Occipital lobe (tissue), 2 donors: Measurements from ENCODE around the gene ESPNL. TPM values are rescaled to one million over a fixed set of nuclear protein-coding genes. Genes with fewer than 3 reads are reported as not detected.

ENCODE experiments used
- DNase-seq: peaks from one replicate; lab custom pipeline; 2025; lab: John Stamatoyannopoulos, UW
- total RNA-seq: library from RNA; depleted of rRNA; stranded (reverse); fragments of >200 nt; gene quantifications from one replicate; pipeline ENCODE4 v1.2.3, GENCODE V29; 2014

ESPNL gene
- total RNA-seq, 1 donor from 2014 or later, result 0.16 TPM

DNA sequence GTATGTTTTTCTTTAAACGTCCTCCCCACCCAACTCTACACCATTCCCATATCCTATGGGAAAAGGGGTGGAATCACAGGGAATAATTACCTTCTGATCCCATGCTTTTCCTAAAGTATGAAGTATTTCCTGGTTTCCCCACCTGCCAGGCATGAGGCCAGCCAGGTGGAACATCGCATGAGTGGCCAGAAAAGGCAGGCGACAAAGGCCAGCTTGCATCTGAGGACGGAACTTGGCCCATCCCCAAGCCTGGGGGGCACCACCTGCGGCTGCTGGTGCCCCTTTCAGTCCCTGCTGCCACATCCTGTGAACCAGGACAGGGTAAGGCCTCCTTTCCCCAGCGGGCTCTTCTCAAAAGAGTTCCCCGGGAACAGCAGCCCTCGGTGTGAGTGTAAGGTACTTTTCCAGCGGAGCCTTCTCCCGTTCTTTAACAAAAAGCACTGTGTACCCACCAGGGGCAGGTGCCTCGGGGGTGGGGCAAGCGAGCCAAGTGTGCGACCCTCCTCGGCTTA is 57.4 kb downstream of the ESPNL start:
- no peak for DNase-seq

DNA sequence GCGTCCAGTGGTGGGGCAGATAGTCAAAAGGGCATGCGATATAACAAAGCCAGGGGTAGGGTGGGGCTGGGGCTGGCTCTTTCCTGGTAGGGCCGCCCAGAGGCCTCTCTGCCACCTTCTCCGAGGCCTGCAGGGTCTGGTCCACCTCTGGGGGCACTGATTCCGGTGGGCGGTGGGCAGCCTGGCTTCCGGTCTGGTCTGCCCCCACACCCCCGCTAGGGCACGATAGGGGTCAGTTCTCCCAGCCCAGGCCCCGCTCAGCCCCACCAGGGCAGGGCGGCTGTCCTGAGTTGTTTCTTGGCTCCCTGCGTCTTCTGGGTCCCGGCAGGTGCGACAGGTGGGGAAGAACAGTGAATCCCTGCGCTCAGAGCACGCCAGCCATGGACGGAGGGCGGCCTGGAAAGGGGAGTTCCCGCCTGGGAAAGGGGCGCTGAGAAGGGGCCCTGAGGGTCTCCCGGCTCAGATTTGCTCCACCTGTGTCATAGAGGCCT is 57.9 kb downstream of the ESPNL start:
- no peak for DNase-seq

DNA sequence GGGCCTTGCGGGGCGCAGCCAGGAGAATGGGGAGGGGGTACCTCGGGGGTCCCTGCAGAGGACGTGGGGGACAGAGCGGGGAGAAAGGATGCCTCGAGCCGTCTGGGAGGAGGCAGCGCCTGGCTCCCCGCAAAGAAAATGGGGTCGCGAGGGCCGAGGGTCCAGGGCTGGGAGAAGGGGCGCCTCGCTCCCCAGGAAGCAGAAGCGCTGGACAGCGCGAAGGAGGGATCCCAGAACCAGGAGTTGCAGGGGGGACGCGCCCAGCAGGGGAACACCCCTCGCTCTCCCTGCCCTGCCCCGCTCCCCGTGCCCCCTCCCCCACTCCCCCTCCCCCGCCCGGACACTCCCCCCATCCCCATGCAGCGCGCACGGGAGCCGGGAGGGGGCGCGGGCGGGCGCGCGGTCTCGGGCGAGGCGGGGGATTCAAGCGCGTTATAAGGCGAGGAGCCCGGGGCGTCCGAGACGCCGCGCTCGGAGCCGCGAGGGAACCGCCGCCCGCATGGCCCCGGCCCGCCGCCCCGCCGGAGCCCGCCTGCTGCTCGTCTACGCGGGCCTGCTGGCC is 58.5 kb downstream of the ESPNL start, which contains the start of gene ERFE:
Gene ERFE (plus strand): TSS at position 462 of the 562 bp plus-strand sequence. CDS start 38 bp downstream, at position 500.
- DNase-seq, result no peak

DNA sequence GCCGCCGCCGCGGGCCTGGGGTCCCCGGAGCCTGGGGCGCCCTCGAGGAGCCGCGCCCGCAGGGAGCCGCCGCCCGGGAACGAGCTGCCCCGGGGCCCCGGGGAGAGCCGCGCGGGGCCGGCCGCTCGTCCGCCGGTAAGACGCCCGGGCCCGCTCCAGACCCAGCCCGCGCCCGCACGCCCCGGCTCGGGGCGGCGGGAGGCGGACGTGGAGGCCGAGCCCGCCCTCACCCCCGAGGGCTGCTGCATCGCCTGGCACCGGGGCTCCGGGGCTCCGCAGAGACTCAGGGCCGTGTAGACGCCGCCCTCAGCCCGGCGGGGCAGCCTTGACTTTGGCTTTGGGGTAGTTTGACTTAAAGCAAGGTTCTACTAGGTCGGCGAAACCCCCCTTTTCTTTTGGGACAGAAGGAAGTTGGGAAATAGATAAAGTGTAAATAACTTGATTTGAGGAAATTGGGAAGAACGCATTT is 59.0 kb downstream of the ESPNL start:
- no peak for DNase-seq

DNA sequence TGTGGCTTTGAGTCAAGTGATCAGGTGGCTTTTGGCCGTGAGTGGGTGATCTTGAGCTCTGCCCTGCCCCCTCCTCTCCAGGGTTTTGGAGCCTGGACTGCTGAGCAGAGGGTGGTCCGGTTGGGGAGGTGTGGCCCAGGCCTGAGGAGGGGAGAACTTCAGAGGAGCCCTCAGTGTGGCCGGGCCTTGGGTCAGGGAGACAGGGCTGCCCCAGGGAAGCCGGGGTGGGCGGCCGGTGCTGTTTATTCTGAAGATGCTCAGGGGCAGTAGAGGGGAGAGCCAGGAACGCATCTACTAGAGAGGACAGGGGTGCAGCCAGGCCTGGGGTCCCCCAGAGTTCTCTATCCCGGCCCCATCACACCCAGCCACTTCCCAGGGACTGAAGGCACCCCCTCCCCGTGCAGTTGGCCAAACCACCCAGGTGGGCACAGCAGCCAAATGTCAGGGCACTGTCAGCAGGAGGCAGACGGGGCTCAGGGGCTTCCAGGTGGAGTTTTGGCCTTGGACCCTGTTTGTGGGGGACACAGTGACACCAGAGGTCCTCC is 59.6 kb downstream of the ESPNL start:
- no peak for DNase-seq

DNA sequence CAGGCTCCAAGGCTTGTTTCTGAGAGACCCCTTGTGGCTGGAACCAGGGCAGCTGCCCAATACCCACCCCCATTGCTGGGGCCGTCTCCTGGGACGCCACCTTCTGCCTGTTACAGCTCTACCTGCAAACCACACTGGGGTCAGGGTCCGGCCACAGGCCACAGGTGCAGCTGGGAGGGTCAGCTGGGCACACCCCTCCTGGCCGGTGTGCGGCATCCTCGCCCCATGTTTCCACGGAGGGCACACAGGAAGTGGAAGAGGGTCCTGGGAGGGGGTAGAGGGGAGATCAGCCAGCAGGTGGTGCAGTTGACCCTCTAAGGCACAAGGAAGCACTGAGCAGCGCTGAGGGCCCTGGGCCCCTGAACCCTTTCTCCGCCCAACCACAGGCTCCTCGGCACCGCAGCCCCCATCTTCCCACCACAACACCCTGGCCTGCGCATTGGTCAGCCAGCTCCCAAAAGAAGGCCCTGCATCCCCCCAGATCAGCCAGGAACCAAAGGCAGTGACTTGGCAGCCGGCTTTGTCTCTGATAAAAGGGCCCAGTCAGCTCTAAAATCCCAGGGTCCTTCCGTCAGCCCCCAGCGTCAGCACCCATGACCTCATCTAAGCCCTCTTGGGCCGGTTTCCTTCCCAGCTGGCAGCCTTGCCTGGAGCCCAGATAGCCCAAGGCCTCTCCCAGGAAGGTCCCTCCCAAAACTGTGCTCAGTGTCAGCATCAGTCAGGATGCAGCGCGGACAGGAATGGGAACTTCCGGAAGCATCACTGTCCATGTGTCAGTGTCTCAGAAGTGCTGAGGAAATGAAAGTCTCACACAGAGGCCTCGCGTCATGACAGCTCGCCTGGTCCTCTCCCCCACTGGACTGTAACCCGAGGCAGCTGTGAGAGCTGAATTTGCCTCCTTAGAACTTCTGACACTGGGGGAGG is 60.3 kb downstream of the ESPNL start:
- no peak for DNase-seq

DNA sequence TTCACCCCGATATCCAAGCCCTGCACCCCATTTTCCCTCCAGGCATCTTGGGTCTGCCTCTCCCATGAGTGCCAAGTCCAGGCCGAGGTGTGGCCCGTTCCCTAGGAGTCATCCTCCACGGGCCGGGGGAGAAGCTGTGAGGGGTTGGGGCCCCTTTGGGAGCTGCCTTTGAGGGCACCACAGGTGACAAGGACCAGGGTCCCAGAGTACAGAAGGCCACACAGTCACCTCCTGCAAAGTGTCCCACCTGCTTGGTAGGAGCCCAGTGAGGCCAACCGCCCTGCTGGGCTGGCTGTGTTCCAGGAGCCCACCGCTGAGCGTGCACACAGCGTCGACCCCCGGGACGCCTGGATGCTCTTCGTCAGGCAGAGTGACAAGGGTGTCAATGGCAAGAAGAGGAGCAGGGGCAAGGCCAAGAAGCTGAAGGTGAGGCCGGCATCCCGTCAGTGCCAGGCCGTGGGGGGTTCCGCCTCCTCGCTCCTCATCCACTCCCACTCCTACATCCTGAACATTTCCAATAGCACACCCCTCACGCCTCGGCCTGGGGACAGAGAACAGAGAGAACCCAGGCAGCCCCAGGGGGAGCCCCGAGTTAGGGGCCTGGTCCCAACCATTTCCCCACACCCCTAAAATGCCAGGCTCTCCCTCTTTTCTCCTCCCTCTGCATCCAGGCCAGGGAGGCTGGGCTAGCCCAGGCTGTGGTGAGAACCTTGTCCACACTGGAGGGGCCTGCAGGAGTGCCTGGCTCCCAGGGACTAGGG is 61.3 kb downstream of the ESPNL start:
- no peak for DNase-seq

DNA sequence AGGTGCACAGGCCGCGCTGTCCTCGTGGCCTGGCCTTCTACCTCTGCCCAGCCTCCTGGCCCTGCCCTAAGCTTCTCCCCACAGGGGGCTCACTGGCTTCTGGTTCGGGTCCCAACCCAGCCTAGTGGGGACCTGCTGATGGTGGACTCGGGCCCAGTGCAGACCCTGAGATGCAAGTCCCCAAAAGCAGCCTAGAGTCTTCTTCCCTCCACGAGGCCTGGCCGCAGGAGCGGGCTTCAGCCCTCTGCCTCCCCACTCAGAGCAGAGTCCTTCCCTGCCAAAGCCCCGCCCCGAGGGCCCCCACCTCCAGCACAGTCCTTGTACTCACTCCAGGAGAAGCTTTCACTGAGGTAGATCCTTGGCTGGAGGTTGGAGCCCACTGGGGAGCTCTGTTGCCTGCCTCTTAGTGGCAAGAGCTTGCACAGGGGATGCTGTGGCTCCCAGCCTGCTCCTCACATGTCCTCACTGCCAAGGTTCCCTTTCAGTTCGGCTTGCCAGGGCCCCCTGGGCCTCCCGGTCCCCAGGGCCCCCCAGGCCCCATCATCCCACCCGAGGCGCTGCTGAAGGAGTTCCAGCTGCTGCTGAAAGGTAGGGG is 62.2 kb downstream of the ESPNL start:
- DNase-seq, result no peak

DNA sequence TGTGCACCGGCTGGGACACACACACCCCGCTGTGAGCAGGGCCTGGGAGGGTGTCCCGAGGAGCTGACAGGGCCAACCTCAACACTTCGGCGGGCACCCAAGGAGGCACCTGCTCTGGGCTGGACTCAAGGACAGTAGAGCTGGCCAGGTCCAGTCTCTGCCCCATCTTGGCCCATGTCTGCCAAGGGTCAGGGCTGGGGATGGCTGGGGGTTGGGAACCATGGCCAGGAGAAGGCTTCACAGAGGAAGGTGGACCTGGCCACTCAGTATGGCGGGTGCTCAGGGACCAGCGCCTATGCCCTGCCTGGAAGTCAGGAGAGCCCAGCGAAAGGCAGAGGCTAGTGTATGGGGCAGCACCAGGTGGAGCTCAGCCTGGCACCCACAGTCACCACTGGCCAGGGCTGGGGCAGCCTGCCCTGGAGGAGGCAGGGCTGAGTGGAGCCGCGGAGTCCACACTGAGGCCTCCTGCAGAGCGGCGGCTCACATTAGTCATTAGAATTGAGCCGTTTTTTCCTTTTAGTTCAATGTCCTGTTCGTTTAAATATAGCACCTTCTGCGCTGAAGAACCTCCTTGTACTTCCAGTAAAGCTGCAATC is 62.8 kb downstream of the ESPNL start:
- DNase-seq, result no peak

DNA sequence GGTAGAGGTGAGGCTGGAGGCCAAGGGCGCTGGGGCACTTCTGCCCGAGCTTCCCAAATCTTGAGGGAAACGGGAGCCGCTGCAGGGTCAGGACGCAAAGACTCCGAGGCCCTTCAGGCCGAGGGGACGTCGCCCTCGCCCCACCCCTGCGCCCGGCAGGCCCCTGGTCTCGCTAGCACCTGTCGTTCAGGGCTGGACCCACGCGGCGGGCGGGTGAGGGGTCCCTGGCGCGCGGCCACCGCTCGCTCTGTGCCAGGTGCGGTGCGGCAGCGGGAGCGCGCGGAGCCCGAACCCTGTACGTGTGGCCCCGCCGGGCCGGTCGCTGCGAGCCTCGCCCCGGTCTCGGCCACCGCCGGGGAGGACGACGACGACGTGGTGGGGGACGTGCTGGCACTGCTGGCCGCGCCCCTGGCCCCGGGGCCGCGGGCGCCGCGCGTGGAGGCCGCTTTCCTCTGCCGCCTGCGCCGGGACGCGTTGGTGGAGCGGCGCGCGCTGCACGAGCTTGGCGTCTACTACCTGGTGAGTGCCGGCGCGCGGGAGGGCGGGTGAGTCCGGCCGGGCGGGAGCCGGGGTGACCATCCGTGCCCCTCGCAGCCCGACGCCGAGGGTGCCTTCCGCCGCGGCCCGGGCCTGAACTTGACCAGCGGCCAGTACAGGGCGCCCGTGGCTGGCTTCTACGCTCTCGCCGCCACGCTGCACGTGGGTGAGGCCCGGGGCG is 63.5 kb downstream of the ESPNL start:
- no peak for DNase-seq

DNA sequence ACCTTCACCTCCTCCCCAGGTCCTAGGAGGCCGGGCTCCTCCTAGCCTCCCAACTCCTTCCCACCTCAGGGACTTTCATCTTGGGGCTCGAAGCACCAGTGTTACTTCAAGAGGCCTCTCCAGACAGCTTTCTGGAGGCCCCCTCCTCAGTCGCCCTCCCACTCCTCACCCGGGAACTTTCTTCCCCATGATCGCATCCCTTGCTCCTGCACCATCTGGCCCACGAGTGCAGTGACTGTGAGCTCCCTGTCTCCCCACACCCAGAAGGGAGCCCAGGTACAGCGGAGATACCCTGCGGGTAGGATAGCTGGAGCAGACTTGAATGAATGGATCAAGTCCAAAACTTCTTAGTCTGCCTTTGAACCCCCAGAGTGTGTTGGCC is 64.8 kb downstream of the ESPNL start:
- no peak for DNase-seq

DNA sequence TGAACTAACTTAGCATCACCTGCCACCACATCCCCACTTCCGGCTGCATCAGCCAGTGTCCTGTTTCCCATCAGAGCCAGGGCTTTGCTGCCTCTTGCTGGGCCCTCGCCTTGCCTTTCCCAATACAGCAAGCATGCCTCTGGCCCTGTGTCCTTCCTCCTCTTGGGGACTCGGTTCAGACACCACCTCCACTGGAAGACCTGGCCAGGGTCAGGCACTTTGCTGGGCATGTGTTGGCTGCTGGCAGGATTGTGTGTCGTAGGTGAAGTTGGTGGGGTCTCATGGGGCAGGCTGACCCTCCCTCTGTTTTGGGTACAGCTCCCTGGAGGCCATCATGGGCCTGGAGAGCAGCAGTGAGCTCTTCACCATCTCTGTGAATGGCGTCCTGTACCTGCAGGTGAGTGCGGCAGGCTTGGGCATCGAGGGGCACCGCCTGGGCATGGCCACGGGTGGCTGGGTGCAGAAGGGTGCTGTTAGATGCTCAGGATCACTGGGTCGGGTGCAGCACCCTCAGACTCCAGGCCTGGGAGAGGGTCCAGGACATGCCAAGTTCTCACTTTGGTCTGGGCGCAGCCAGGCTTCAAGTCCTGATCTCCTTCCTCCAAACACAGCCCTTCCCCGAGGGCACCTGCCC is 65.3 kb downstream of the ESPNL start:
- no peak for DNase-seq

DNA sequence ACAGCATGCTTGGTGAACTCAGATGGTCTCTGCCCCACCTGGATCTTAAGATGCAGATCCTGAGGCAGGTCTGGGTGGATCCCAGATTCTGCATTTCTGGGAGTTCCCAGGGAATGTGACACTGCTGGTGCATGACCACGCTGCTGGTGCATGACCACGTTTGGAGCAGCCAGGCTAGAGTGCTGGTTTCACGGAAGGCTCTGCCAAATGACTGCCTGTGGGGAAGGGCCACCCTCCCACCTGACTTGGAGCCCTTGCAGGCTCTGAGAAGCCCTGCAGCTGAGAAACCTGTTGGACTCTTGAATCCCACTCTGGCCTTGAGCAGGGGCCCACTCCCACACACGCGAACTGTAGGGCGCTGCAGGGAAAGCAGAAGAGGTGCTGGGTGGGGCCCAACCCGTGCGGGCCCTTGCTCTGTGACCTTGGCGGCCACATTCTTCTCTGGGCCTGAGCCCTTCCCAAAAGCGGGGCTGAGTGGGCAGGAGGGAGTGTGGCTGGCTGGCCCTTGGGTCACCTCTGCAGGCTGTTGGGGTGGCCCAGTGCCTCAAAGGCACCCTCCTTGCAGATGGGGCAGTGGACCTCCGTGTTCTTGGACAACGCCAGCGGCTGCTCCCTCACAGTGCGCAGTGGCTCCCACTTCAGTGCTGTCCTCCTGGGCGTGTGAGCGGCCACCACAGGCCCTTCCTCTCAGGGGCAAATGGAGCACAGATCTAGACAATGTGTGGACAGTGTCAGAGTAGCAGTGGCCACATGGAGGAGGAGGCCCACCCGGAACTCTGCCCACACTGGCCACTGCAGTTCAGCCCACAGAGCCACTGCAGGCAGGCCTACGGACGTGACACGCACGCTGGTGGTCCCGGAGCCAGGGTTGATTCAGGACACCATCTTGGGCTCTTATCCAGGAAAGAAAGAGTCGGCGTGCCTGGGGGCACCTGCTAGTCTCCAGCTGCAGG is 66.5 kb downstream of the ESPNL start:
- no peak for DNase-seq

DNA sequence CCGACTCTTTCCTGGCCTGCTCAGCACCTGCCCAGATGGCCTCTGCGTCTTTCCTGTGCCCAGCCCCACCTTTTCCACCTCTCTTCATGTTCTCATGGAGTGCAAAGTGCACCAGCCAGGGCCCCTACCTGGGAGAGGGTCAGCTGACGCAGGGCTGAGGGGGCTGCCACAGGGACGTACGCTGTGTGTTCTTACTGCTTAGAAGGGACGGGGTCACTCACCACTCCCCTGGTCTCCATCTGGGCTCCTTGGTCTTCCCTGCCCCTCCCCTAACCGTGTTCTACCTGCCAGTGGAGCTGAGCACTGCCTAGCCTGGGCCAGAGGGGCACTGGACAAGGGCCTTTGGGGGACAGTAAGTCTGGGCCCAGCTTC is 67.2 kb downstream of the ESPNL start:
- DNase-seq, result no peak

DNA sequence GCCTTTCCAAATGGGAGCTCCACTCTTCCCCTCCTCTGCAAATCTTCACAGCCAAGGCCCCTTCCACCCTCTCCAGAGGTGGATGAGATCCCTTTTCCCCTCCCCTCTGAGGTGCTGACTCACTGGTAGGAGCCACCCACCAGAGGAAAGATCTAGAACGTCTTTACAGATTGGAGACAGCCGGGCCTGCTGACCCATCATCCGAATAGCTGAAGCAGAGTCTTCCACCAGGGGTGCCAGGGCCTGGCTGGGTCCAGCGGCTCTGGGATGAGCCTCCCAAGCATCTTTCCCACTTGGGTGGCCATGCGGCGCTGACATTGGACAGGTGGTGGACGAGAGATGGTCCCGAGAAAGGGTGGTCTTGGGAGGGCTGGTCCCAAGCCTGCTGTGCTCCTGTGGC is 67.6 kb downstream of the ESPNL start:
- no peak for DNase-seq

DNA sequence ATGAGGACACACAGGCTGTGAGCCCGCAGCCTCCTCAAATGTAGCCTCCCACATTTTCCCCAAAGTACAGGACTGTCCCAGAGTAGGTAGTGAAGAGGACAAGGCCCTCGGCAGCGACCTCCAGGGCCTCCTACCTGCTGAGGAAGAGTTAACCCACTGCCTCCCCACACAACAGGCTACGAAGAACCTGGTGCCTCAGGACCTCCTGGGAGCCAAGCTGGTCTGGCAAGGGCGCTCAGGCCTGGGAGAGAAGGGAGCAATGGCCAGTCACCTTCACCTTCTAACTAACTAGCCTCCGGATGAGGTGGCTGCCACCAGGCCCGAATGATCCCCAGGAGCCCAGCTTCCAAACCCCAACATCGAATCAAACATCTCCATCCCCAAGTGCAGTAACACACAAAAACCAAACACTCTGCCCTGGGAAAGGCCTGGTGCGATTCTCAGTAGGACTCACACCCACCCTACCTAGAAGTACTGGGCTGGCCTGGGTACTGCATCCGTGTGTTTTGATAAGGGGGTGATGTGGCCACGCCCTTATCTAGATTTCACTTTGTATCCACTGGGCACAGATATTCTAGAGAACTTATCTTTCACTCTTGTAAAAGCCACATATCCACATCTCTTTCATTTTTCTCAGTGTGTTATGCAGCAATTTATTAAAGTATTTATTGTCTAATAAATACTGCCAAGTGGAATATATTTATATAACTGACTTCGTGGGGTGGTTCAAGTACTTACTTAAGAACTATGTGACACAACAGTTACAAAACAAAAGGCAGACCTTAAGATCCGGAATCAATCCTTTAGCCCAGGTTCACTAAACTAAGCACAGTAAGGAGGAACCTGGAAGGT is 68.3 kb downstream of the ESPNL start:
- no peak for DNase-seq

DNA sequence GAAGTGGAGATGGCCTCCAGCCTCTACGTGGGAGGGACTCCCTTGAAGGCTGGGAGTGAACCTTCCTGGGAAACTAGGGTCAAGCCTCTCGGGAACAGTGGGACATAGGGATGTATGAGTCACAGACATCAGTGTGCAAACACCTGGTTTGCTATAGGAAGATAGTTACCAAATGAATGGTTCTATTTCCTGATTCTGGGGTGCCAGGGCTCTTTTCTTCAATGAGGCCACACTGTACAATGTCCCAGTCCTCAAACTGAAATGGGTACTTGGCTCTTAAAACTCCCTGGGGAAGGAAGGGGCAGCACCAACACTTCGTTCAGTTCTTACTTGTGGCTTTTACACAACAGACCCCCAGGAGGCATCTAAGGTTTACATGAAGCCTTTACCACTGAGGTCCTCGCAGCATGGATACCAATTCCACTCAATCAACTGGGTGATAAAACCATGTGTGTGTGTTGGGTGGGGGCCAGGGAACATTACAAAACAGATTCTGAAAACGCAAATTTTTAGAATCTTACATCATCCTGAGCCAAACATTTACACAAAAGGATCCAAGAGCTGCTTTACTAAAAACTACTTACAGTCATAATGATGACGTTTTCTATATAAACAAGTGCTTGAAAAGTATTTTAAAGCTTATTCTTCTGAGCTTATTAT is 69.0 kb downstream of the ESPNL start:
- DNase-seq, result no peak
